Measurements from ENCODE around the gene EEPD1. TPM values are rescaled to one million over a fixed set of nuclear protein-coding genes. Genes with fewer than 3 reads are reported as not detected.

The EEPD1 gene
- total and polyA plus RNA-seq, 10 donors, result 7.7 to 23.4 (median 14.6) TPM

GRCh38 chr7:36208997-36209813 is 56.2 kb downstream of the EEPD1 start:
- 72 to 80% (median 77%) methylated on average over 9 of the region's 9 CpGs for WGBS, 5 donors
- intact Hi-C loops (cut with DNase I; ENCODE audit: low total_unique reads), result no loop called here
- H3K27me3 ChIP-seq (replicated peaks in 1 of 7), result no peaks in the 10 kb centered on the region
- H3K4me3 ChIP-seq, result no peak overlapping the region
- peaks cover 0 to 44% (median 24%) of the 10 kb centered on the region in 6 donors for H3K4me1 ChIP-seq
- TF ChIP-seq CTCF (IDR thresholded peaks at IDR 0.05 in 8 of 11, conservative IDR thresholded peaks at IDR 0.05 in 3 of 11), result no peak
- peak overlapping the region in 3 of 8 donors; percentile 38 to 65 (median 61) for H3K27ac ChIP-seq
- DNase-seq, result no peak
- H3K9me3 ChIP-seq, result no peaks in the 10 kb centered on the region
- H3K36me3 ChIP-seq, result no peaks in the 10 kb centered on the region

GRCh38 chr7:36209814-36210183 is 56.7 kb downstream of the EEPD1 start:
- Histone ChIP-seq H3K4me1 (peaks cover 0 to 40% (median 24%) of the 10 kb centered on the region in 6 donors), H3K9me3 (no peaks in the 10 kb centered on the region), H3K4me3 (no peak overlapping the region), H3K27ac (no peak overlapping the region), H3K36me3 (no peaks in the 10 kb centered on the region), H3K27me3 (replicated peaks in 1 of 7) (no peaks in the 10 kb centered on the region)
- DNase-seq, result no peak
- WGBS, 5 donors, result 40 to 53% (median 43%) methylated on average over 5 of the region's 5 CpGs
- TF ChIP-seq CTCF (IDR thresholded peaks at IDR 0.05 in 8 of 11, conservative IDR thresholded peaks at IDR 0.05 in 3 of 11) (no peak), POLR2A (IDR thresholded peaks at IDR 0.05) (no peak), POLR2AphosphoS5 (IDR thresholded peaks at IDR 0.05) (no peak)
- intact Hi-C loops (cut with DNase I; ENCODE audit: low total_unique reads), result no loop called here

GRCh38 chr7:36210291-36210922 is 57.4 kb downstream of the EEPD1 start:
- no peak for DNase-seq
- H3K27ac ChIP-seq, result no peak overlapping the region
- no peaks in the 10 kb centered on the region for H3K9me3 ChIP-seq
- peaks cover 0 to 40% (median 24%) of the 10 kb centered on the region in 6 donors for H3K4me1 ChIP-seq
- no peak overlapping the region for H3K4me3 ChIP-seq
- 83 to 96% (median 91%) methylated on average over 5 of the region's 5 CpGs for WGBS, 5 donors
- H3K36me3 ChIP-seq, result no peaks in the 10 kb centered on the region
- H3K27me3 ChIP-seq (replicated peaks in 1 of 7), result no peaks in the 10 kb centered on the region
- TF ChIP-seq POLR2A (IDR thresholded peaks at IDR 0.05) (no peak), POLR2AphosphoS5 (IDR thresholded peaks at IDR 0.05) (no peak), CTCF (IDR thresholded peaks at IDR 0.05 in 8 of 11, conservative IDR thresholded peaks at IDR 0.05 in 3 of 11) (no peak)
- intact Hi-C loops (cut with DNase I; ENCODE audit: low total_unique reads), result no loop called here

Data from spleen (tissue), 11 donors.